Breast epithelium (tissue), 3 donors: ENCODE results near the gene S100A10.

Source experiments
- POLR2AphosphoS5 ChIP-seq, 3 donors: sonication (generic); formaldehyde crosslinking; IDR thresholded peaks; one replicate each; pipeline ENCODE4 v1.6.1; 2017; ENCODE audit warnings: antibody characterized with exemption in 3 of 3
- TF ChIP-seq, protein P1 (sequence below), 3 donors: fragments of 450-650 bp; IDR thresholded peaks; one replicate each; pipeline ENCODE4 v1.5.1; 2016 to 2017; ENCODE audit warnings: antibody characterized with exemption in 3 of 3, mild to moderate bottlenecking in 3 of 3, moderate library complexity in 3 of 3

DNA sequence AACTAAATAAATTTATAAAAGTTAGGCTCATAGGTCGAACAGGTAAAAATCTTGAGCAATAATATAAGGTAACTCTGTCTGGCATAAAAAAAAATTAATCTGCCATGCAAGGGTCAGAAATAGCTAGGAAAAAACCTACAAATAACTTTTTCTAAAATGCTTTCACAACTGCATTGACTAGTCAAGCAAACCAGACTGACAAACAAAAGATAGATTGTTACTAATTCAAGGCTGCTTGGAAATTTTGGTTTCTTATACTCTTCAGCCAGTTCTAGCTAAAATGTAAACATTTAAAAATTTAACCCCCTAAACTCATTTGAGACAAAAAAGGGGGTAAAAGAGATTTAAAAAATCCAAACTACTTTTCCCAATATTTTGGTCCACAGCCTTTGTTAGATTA lies 40.8 kb downstream of the S100A10 start:
- TF ChIP-seq, protein P1, sequence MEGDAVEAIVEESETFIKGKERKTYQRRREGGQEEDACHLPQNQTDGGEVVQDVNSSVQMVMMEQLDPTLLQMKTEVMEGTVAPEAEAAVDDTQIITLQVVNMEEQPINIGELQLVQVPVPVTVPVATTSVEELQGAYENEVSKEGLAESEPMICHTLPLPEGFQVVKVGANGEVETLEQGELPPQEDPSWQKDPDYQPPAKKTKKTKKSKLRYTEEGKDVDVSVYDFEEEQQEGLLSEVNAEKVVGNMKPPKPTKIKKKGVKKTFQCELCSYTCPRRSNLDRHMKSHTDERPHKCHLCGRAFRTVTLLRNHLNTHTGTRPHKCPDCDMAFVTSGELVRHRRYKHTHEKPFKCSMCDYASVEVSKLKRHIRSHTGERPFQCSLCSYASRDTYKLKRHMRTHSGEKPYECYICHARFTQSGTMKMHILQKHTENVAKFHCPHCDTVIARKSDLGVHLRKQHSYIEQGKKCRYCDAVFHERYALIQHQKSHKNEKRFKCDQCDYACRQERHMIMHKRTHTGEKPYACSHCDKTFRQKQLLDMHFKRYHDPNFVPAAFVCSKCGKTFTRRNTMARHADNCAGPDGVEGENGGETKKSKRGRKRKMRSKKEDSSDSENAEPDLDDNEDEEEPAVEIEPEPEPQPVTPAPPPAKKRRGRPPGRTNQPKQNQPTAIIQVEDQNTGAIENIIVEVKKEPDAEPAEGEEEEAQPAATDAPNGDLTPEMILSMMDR (IDR thresholded peaks at IDR 0.05), result no peak
- no peak for TF ChIP-seq POLR2AphosphoS5 (IDR thresholded peaks at IDR 0.05)
